GM19468 (cell line): ENCODE measurements around the gene BRD3OS.

ENCODE experiments used
- ATAC-seq: cut with Tn5 transposase; IDR thresholded peaks from one replicate; pipeline ENCODE4 v1.9.1; 2021; ENCODE audit warnings: mild to moderate bottlenecking, moderate library complexity, moderate number of reproducible peaks; ENCODE audit not compliant: unreplicated experiment; ENCODE audit errors: extremely low read depth

Gene BRD3OS

DNA sequence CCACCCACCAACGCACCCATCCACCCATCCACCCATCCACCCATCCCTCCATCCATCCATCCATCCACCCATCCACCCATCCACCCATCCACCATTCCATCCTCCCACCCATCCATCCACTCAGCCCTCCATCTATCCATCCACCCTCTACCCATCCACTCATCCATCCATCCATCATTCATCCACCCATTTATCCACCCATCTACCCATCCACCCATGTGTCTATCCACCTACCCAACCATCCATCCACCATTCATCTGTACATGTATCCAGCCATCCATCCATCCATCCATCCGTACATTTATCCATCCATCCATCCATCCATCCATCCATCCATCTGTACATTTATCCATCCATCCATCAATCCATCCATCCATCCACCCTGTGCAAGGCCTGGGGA is 22.0 kb upstream of the BRD3OS start:
- ATAC-seq = no peak

DNA sequence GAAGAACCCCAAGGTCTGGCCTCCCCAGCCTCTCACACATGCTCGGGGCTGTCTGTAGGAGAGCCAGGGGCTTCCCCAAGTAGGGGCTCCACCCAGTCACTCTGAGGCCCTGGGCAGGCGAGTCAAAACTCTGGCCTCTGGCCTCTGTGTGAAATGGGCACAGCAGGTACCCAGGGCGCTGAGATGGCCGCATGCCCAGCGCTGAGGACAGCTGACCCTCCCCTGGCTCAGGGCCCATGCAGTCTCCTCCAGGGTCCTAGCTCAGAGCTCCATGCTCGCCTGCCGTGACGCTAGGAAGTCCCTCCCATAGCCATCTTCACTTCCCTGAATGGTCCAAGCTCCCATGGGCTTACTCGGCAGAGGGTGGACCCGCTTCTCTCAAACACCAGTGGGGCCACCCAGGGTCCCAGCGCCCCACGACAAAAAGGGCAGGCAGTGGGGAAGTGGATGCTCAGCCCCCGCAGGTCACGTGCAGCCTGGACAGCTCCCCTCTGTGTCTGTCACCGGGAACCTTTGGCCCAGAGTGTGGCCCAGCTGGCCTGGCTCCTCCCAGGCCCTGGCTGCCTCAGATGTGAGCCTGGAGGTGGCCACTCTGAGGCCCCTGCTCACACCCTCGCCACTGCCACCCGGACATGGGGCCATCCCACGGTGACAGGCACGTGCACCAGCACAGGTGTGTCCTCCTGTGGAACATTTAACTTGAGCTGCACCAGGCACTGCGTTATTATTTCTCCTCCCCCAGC is 21.0 kb upstream of the BRD3OS start:
- ATAC-seq = no peak

DNA sequence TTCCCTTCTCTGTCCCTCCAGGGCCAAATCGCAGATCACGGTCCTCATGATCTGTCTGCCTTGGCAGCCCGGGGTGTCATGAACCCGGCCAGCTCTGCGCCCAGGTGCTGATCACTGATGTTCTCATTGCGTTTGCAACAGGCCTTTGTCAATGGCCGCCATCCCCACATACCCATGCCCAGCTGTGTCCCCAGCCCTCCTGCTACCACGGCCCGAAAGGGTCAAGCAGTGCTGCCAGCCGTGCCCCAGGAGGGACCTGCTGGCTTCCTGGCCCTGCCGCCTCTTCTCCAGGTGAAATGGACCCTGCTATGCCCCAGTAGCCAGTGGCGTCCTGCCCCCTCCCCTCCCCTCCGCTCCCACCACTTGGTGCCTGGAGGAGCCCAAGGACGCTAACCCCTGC is 20.4 kb upstream of the BRD3OS start:
- ATAC-seq = no peak

DNA sequence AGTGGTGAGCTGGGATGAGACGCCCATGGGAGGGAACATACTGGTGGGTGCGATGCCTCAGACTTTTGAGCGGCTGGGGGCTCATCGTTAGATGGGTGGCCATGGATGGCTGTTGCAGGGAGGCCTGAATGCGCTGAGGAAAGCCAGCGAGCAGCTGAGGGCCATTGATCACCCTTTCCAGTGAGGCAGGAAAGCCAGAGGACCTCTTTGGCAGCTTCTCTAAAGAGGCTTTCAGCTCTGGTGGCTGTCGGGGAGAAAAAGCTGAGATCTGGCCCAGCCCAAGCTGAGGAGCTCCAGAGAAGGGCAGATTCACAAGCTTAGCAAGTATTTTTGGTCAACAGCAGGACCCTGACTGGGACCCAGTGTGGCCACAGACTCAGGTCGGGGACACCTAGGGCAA is 19.9 kb upstream of the BRD3OS start:
- no peak for ATAC-seq

DNA sequence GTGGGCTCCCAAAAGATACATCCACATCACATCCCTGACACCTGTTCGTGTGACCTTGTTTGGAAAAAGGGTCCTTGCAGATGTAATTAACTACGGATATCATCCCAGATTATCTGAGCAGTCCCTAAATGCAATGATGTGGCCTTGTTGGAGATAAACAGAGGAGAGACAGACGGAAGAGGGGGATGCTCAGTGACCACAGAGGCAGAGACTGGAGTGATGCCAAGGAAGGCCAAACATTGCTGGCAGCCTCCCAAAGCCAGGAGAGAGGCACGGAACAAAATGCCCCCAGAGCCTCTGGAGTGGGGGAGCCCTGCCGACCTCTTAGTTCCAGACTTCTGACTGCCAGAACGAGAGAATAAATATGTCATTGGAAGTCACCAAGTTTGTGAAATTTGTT is 18.1 kb upstream of the BRD3OS start:
- ATAC-seq = no peak

DNA sequence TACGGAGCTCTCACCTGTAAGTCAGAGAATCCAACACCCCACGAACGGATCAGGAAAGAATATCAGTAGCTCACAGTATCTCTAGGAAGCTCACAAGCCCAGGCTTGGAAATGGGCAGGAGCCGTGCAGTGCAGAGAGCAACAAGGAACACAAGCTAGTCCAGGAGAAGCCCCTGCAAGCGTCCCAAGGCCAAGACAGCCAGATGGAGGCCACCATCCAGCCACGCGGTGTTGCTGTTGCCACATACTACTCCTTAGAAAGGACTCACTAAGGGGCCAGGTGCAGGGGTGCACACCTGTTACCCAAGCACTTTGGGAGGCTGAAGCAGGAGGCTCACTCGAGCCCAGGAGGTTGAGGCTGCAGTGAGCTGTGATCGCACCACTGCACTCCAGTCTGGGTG is 17.7 kb upstream of the BRD3OS start:
- no peak for ATAC-seq

DNA sequence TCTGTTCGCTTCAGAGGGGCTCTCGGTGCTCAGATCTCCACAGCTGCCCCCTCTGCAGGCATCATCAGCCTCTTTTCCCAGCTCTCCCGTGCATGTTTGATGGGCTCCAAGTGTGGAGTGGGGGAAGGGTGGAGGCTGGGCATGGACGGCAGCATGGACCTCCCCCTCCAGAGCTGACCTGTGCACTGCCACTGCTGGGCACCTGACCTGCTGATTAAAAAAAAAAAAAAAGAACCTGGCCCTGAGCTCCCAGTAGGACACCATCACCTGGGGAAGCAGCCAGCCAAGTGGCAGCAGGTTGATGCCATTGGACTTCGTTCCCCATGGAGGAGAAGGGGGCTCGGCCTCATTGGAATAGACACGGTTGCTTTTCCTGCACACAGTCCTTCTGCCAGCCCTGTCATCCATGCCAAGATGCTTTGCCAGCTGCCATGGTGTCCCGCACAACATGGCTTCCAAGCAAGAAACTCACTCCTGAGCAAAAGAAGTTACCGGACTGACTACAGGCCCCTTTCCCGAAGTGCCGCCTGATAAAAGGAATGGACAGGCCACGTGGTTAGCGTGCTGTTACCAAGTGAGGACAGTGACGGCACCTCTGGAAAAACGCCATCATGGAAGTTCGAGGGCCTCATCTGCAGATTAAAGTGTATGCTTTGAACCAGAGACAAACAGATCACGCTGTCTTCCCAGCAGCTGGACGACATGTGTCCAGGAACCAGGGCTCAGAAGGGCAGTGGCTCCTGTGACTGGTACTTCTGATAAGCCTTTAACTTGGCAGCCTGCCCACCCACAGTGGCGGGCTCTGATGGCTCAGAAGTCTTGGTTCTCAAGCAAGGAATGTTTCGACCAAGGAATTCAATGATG is 14.7 kb upstream of the BRD3OS start:
- ATAC-seq = no peak

DNA sequence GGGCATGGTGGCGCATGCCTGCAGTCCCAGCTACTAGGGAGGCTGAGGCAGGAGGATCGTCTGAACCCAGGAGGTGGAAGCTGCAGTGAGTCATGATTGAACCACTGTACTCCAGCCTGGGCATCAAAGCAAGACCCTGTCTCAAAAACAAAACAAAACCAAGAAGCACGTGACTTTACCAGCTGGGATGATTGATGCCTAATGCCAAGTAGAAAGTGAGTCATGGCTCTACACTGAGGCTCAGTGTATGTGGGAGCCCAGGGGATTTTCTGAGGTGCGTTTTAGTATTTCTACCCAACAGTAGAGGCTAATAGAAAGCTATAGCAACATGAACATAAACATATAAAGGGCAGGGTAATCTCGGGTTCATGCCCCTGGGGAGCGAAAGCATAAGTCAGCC is 13.9 kb upstream of the BRD3OS start:
- no peak for ATAC-seq

DNA sequence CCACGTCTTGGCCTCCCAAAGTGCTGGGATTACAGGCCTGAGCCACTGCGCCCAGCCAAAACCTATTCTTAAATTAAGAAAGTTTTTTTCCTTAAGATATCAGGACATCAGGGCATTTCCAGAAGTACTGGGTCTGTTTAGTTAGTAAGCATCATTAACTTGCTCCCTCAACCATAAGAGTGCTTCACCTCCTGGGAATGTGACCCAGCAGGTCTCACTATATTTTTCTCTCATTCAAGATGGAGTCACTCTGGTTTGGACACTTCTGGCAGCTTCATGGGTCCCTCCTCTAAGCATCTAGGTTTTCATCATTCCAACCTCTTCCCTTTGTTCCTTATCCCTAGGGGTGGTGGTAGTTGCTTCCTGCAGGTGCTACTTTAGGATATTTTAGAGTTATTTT is 10.3 kb upstream of the BRD3OS start:
- ATAC-seq = no peak

DNA sequence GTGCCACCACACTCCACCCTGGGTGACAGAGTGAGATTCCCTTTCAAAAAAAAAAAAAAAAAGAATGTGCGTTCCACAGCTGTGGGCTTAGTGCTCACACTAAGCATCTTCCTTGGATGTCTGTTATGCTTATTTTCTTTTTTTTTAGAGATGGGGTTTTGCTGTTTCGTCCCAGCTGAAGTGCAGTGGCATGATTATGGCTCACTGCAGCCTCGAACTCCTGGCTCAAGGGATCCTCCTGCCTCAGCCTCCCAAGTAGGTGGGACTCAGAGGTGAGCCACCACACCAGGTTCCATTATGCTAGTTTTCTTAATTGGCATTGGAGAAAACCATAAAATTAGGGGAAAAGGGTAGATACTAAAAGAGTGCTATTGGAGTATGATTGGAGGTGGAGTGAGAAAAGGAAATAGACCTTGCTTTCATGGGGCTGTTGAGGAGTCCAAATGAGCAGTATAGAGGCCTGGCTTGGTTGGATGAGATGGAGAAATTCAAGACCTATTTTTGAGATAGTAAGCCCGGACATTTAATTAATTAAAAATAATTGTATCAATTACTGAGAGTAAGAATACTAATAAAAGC is 978 bp upstream of the BRD3OS start:
- no peak for ATAC-seq

DNA sequence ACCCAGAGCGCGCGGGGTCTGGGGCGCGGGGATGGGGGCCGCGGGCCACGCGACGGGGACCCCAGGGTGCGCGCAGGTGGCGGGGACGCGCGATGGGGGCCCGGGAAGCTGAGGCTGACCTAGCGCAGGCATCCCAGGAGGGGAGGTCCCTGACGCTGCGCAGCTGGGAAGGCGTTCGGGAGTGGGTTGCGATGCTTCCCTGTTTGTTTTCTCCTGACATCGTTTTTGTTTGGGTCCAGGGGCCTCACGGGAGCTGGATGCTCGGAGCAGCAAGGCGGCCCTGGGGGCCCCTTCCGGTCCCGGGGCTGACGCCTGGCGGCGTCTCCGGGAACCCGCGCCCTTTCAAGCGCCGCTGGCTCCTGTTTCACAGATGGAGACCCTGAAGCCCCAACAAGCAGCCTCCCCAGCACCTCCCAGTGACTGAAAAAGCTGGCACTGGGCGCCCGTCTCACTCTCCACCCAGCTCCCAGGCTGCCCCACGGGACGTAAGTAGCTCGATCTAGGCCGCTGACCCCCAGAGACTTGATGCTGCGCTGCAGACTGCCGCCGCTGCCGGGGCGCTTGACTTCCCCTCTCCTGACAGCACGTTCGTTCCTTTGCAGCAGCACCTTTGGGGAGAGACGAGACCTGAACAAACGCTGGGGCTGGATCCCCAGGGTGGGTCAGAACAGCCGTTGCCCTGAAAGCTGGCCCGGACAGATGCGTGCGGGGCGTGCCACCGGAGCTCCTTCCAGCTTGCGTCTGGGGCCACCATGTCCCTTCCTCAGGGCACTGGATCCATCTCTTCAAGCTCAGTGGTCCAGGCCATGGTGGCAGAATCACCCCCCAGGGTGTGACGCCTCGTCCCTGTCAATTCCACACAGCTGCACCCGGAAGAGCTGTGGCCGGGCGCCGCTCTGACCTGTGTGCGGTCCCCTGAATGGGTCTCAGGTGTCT is 593 bp downstream of the BRD3OS start:
- ATAC-seq = peak; percentile 5

DNA sequence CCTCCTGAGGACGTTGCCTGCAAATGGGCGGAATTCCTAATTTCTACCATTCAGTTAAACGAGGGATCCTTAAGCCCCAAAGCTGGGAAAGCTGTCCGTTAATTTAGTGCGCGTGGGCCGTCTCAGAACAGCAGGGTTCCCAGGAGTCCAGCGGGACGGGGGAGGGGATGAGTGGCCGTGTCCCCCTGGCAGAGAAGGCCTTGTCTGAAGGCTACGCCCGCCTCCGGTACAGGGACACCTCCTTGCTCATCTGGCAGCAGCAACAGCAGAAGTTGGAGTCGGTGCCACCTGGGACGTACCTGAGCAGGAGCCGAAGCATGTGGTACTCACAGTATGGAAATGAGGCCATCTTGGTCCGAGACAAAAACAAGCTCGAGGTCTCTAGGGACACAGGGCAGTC is 1.3 kb downstream of the BRD3OS start:
- no peak for ATAC-seq

DNA sequence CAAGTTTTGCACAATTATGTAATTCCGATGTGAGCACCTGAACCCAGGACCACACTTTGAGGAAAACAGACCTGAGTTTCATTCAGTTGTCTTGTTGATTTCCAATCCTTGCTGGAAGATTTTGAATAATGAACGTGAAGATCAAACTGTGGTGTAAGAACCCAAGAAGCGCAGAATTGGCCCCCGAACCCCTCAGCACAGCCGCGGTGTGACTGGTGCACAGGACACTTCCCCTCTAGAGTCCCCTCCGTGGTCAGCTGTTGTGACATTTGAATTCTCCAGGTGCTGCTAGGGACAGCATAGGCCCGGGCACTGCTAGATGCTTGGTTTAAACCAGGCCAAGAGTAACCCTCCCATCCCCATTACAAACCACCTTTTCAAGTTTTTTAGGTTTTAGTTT is 1.7 kb downstream of the BRD3OS start:
- no peak for ATAC-seq

DNA sequence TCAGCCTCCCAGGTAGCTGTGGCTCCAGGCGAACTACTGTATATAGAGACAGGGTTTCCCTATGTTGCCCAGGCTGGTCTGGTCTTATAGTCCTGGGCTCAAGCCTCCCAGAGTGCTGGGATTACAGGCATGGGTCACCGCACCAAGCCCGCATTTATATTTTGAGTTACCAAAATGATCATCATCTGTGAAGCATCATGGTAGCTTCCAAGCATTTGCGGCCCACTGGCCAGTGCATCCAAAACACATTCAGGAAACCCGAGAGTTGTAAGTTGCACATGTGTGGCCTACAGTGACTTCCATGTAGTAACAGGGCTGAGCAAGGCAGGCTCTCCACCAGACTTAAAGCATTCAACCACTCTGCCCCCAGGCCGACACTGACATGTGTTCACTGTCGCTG is 2.3 kb downstream of the BRD3OS start:
- no peak for ATAC-seq

DNA sequence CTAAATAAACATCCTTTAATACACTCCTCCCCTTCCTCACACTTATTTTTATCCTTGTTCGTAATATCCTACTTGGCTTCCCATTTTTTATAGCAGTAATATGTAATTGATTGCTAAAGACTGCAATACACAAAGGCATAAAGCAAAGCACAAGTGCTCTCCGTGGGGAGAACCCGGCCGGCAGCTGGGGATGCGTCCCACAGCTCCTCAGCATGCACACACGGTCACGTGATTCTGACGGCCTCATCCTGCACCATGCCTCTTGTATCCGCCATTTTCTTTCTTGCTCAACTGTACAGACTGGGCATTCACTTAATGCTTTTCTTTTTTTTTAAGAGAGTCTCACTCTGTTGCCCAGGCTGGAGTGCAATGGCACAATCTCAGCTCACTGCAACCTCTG is 2.8 kb downstream of the BRD3OS start:
- ATAC-seq = no peak

DNA sequence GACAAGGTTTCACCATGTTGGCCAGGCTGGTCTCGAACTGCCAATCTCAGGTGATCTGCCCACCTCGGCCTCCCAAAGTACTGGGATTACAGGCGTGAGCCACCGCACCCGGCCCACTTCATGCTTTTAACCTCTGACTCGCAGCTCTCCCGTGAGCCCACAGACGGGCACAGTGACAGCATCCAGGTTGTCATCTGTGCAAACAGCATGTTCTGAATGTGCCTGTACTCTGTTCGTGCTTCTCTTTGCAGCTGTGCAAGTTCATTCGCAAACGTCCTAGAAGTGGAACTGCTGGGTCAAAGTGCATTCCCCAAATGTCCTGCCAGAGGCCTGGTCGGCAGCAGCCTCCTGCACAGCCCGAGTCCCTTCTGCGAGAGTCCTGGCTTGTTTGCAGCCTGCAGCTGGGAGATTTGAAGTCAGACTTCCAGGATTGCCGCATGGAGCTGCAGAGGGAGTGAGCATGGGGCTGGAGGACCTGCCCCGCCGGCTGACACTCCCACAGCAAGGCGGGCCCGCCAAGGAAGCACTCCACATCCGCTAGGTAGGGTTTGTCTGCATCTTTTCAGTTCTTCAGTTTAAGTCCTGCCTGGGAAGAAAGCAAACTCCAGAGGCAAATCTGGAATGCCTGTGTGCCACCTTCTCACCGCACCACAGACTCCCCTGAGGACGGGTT is 3.4 kb downstream of the BRD3OS start:
- ATAC-seq = no peak

DNA sequence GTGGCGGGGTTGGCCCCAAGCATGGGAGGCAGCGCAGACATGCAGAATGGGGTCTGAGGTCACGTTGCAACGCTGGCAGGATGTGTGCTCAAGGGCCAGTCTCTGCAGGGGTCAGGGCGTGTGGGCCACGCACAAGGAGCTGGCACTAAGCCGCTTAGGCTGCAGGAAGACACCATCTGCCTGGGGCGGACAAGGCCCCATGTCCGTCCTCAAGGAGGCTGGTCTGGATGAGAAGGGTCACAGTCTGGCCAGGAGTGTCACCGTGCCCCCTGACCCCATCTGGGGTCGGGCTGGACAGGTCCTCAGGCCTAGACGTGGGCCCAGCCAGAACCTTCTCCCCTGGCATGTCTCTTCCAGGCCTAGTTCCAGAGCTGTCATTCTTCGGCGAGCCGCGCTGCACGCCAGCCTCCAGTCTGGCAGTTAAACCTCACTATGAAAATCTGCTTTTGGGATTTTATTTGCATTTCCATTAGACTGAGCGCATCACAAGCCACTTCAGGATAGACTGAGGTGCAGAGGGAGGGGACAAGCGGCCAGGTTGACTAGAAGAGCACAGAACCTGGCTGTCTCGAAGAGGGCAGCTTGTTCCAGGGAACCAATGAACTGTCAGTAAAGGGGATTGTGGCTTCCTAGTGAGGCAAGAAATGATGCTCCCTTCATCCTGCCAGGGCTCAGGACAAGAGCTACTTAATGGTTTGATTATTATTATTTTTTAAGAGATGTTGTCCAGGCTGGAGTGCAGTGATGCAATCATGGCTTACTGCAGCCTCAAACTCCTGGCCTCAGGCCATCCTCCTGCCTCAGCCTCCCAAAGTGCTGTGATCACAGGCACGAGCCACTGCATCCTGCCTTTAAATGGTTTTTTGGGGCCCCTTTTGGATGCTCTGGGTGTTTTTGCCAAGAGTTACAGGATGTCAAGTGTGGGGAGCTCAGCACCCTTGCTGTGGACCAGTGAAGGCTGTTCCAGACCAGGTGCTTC is 4.3 kb downstream of the BRD3OS start:
- ATAC-seq = no peak

DNA sequence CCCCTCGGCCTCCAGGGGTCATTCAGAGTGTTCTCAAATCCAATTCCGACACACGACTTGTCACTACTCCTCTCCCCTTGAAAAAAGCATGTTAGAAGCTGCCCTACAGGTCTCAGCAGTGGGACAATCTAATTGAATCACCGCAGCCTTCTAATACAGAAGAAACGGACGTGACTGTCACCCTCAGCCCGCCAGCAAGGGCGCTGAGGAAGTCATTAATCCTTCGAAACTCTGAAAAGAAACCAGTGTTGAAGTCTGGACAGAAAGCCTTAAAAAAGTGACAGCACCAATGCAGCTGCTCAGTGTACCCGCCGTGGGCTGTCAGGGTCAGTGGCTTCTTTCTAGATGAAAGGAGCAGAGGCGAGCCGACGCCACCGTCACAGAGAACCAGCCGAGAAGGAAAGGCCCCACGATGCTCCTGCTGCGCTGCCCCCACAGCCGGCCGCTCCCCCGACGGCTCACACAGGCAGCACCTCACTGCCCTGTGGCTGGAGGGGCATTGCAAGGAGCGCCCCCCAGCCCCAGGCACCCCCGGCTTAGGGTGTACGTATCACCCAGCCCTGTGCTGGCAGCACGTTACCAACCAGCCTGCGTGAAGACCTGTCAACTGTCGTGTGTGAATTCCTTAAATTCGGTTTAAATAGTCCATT is 5.7 kb downstream of the BRD3OS start:
- no peak for ATAC-seq
